SK-N-MC (cell line): ENCODE measurements around the gene MID1.

Experiments
- EZH2 ChIP-seq: fragments of 200-600 bp; sonication (generic); IDR thresholded peaks from one replicate; pipeline ENCODE4 v1.6.1; 2017; ENCODE audit warnings: antibody characterized with exemption
- FOXP2 ChIP-seq: optimal IDR thresholded peaks from 2 replicates; pipeline ENCODE3; 2011; ENCODE audit warnings: mild to moderate bottlenecking, moderate library complexity; ENCODE audit not compliant: insufficient read depth; ENCODE audit errors: extremely low read length, control extremely low read depth

DNA sequence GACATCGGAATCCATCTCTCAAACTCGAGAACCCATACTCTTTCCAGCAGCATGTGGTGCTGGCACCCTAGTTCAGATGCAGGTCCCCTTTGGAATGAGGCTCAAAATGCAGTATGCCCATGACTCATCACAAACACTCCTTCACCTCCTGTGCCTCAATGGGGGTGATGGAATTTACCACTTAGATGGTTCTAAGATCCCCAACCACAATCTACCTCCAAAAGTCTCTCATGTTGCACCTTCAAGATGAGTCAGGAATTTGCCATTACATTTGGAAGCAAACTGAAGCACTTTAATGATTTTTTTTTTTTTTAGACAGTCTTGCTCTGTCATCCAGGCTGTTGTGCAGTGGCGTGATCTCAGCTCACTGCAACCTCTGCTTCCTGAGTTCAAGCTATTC is 8.5 kb upstream of the MID1 start:
- TF ChIP-seq EZH2 = no peak
- TF ChIP-seq FOXP2 = no peak
